CD8-positive, alpha-beta memory T cell (primary cell): ENCODE results near the gene LIG1. TPM values are rescaled to one million over a fixed set of nuclear protein-coding genes. Genes with fewer than 3 reads are reported as not detected.

Source experiments
- CTCF ChIA-PET: fragments of 350-600 bp; sonication (Branson Sonifier 250); formaldehyde crosslinking; loops from one replicate; lab custom pipeline; 2021; ENCODE audit warnings: antibody characterized with exemption; lab: Charles Lee
- POLR2A ChIA-PET: fragments of 350-600 bp; sonication (Branson Sonifier 250); formaldehyde crosslinking; loops from one replicate; lab custom pipeline; 2021; ENCODE audit warnings: antibody characterized with exemption; lab: Charles Lee
- DNase-seq, 5 donors: peaks; one replicate each; pipeline versions ENCODE4 v3.0.0 to v3.0.0-alpha.2; 2020 to 2022; ENCODE audit warnings: mixed read lengths in 1 of 5
- H3K27ac ChIP-seq: one replicate; pipeline ENCODE4 v1.7.0; 2013; ENCODE audit warnings: low read depth, mild to moderate bottlenecking, low read length, moderate library complexity
- H3K27me3 ChIP-seq: 2 replicates; pipeline ENCODE4 v1.7.0; 2013; ENCODE audit warnings: low read length, mild to moderate bottlenecking; ENCODE audit not compliant: insufficient read depth, poor library complexity, severe bottlenecking
- H3K36me3 ChIP-seq: 2 replicates; pipeline ENCODE4 v1.7.0; 2013; ENCODE audit warnings: mild to moderate bottlenecking, low read length, moderate library complexity; ENCODE audit not compliant: insufficient read depth
- H3K4me1 ChIP-seq: 2 replicates; pipeline ENCODE4 v1.7.0; 2013; ENCODE audit warnings: mild to moderate bottlenecking, low read length, moderate library complexity; ENCODE audit not compliant: insufficient read depth
- H3K4me3 ChIP-seq: 2 replicates; pipeline ENCODE4 v1.7.0; 2013; ENCODE audit warnings: mild to moderate bottlenecking, low read length
- H3K9me3 ChIP-seq: 2 replicates; pipeline ENCODE4 v1.7.0; 2013; ENCODE audit warnings: mild to moderate bottlenecking, low read length
- H3K27ac Mint-ChIP-seq, 8 donors: one replicate each; pipeline ENCODE4 v1.8.0; 2020 to 2021; ENCODE audit warnings: mixed read lengths in 8 of 8, mild to moderate bottlenecking in 6 of 8, inconsistent platforms in 3 of 8, moderate library complexity in 3 of 8
- H3K27me3 Mint-ChIP-seq, 2 donors: one replicate each; pipeline ENCODE4 v1.8.0; 2020 to 2021; ENCODE audit warnings: mixed read lengths in 2 of 2, mild to moderate bottlenecking in 1 of 2, moderate library complexity in 1 of 2
- H3K36me3 Mint-ChIP-seq, 3 donors: one replicate each; pipeline ENCODE4 v1.8.0; 2020 to 2021; ENCODE audit warnings: mixed read lengths in 3 of 3, inconsistent platforms in 1 of 3, mild to moderate bottlenecking in 1 of 3
- H3K4me1 Mint-ChIP-seq, 3 donors: one replicate each; pipeline ENCODE4 v1.8.0; 2020 to 2021; ENCODE audit warnings: mixed read lengths in 3 of 3, inconsistent platforms in 1 of 3, mild to moderate bottlenecking in 1 of 3
- H3K4me3 Mint-ChIP-seq, 7 donors: one replicate each; pipeline ENCODE4 v1.8.0; 2020 to 2021; ENCODE audit warnings: mixed read lengths in 7 of 7, mild to moderate bottlenecking in 6 of 7, moderate library complexity in 4 of 7, inconsistent platforms in 2 of 7
- H3K9me3 Mint-ChIP-seq, 5 donors: one replicate each; pipeline ENCODE4 v1.8.0; 2020 to 2022; ENCODE audit warnings: mixed read lengths in 5 of 5, mild to moderate bottlenecking in 3 of 5, moderate library complexity in 2 of 5, inconsistent platforms in 1 of 5
- polyA plus RNA-seq: library from polyadenylated mRNA; unstranded; fragments of 300-500 nt; fragmentation: Illumina TruSeq; gene quantifications from one replicate; pipeline ENCODE4 v1.2.3, GENCODE V29; 2021
- total RNA-seq, 2 experiments: library from RNA; stranded (reverse); gene quantifications; one replicate each; pipeline ENCODE4 v1.2.3, GENCODE V29; 2021

The LIG1 gene
- total and polyA plus RNA-seq, 3 experiments from 2014 or later = 24.1 to 135 (median 129) TPM

- H3K36me3 ChIP-seq = no peaks in the 10 kb centered on the region
- Mint-ChIP-seq H3K27ac (peak overlapping the region in 2 of 8 donors; percentile 33 to 89), H3K4me3 (no peak overlapping the region), H3K4me1 (no peaks in the 10 kb centered on the region), H3K27me3 (peaks cover 0 to 1% of the 10 kb centered on the region in 2 donors), H3K9me3 (no peaks in the 10 kb centered on the region), H3K36me3 (peaks cover 11 to 74% (median 15%) of the 10 kb centered on the region in 3 donors)
- no peaks in the 10 kb centered on the region for H3K27me3 ChIP-seq
- no peak overlapping the region for H3K27ac ChIP-seq
- no peaks in the 10 kb centered on the region for H3K9me3 ChIP-seq
- ChIA-PET CTCF (interaction anchor here (1.2 kb wide), 1 partner anchor 20 kb away, joined by 3 read pairs; no protein-coding TSS in a partner anchor), POLR2A (no interaction called here)
- H3K4me1 ChIP-seq = no peaks in the 10 kb centered on the region
- H3K4me3 ChIP-seq = no peak overlapping the region
- no peak for DNase-seq
Observed at GRCh38 chr19:48133094-48133493, 37.0 kb downstream of the LIG1 start.

GRCh38 chr19:48127561-48127960 lies 42.6 kb downstream of the LIG1 start:
- H3K36me3 ChIP-seq = peaks cover 18% of the 10 kb centered on the region
- ChIA-PET POLR2A (no interaction called here), CTCF (no interaction called here)
- no peaks in the 10 kb centered on the region for H3K27me3 ChIP-seq
- peaks cover 20 to 85% (median 34%) of the 10 kb centered on the region in 3 donors for H3K36me3 Mint-ChIP-seq
- no peak overlapping the region for H3K4me3 Mint-ChIP-seq
- H3K4me3 ChIP-seq = no peak overlapping the region
- no peak overlapping the region for H3K27ac Mint-ChIP-seq
- H3K9me3 ChIP-seq = no peaks in the 10 kb centered on the region
- H3K27me3 Mint-ChIP-seq = no peaks in the 10 kb centered on the region
- H3K27ac ChIP-seq = no peak overlapping the region
- no peaks in the 10 kb centered on the region for H3K4me1 ChIP-seq
- no peaks in the 10 kb centered on the region for H3K4me1 Mint-ChIP-seq
- no peaks in the 10 kb centered on the region for H3K9me3 Mint-ChIP-seq
- no peak for DNase-seq

GRCh38 chr19:48123907-48124651 lies 46.1 kb downstream of the LIG1 start:
- CTCF ChIA-PET = no interaction called here
- no peaks in the 10 kb centered on the region for H3K27me3 ChIP-seq
- H3K36me3 Mint-ChIP-seq = peaks cover 25 to 85% (median 36%) of the 10 kb centered on the region in 3 donors
- H3K36me3 ChIP-seq = peaks cover 18% of the 10 kb centered on the region
- POLR2A ChIA-PET = no interaction called here
- no peak overlapping the region for H3K4me3 ChIP-seq
- peaks cover 0 to 5% (median 2%) of the 10 kb centered on the region in 3 donors for H3K4me1 Mint-ChIP-seq
- no peak overlapping the region for H3K4me3 Mint-ChIP-seq
- no peaks in the 10 kb centered on the region for H3K9me3 ChIP-seq
- H3K4me1 ChIP-seq = no peaks in the 10 kb centered on the region
- H3K9me3 Mint-ChIP-seq = no peaks in the 10 kb centered on the region
- H3K27me3 Mint-ChIP-seq = no peaks in the 10 kb centered on the region
- no peak overlapping the region for H3K27ac ChIP-seq
- peak overlapping the region in 1 of 8 donors; percentile 22 for H3K27ac Mint-ChIP-seq
- DNase-seq = no peak

- H3K4me3 ChIP-seq = no peak overlapping the region
- no peaks in the 10 kb centered on the region for H3K9me3 ChIP-seq
- no peaks in the 10 kb centered on the region for H3K27me3 Mint-ChIP-seq
- peaks cover 12 to 83% (median 27%) of the 10 kb centered on the region in 3 donors for H3K36me3 Mint-ChIP-seq
- H3K36me3 ChIP-seq = peaks cover 12% of the 10 kb centered on the region
- no peak overlapping the region for H3K27ac ChIP-seq
- ChIA-PET CTCF (interaction anchor here (1.0 kb wide), 1 partner anchor 10 kb away, joined by 3 read pairs; no protein-coding TSS in a partner anchor), POLR2A (no interaction called here)
- peaks cover 6 to 14% (median 9%) of the 10 kb centered on the region in 3 donors for H3K4me1 Mint-ChIP-seq
- no peaks in the 10 kb centered on the region for H3K9me3 Mint-ChIP-seq
- H3K4me3 Mint-ChIP-seq = no peak overlapping the region
- H3K27ac Mint-ChIP-seq = peak overlapping the region in 4 of 8 donors; percentile 8 to 70 (median 50)
- no peaks in the 10 kb centered on the region for H3K4me1 ChIP-seq
- H3K27me3 ChIP-seq = no peaks in the 10 kb centered on the region
- DNase-seq = no peak
Observed at GRCh38 chr19:48122421-48122820, 47.7 kb downstream of the LIG1 start.

GRCh38 chr19:48121909-48122371 lies 48.2 kb downstream of the LIG1 start:
- H3K4me1 Mint-ChIP-seq = peaks cover 6 to 15% (median 9%) of the 10 kb centered on the region in 3 donors
- POLR2A ChIA-PET = no interaction called here

GRCh38 chr19:48121066-48121465 lies 49.1 kb downstream of the LIG1 start:
- H3K4me1 Mint-ChIP-seq = peaks cover 6 to 15% (median 9%) of the 10 kb centered on the region in 3 donors
- CTCF ChIA-PET = interaction anchor here (1.1 to 1.2 kb wide), 2 partner anchors 11 to 13 kb away, joined by 3 to 4 read pairs; partner anchors contain the start of gene PLA2G4C

More at GRCh38 chr19:48121909-48122371, 48.2 kb downstream of the LIG1 start:
- no peaks in the 10 kb centered on the region for H3K9me3 Mint-ChIP-seq
- Histone ChIP-seq H3K27ac (no peak overlapping the region), H3K36me3 (peaks cover 9% of the 10 kb centered on the region), H3K27me3 (no peaks in the 10 kb centered on the region), H3K4me3 (no peak overlapping the region), H3K9me3 (no peaks in the 10 kb centered on the region), H3K4me1 (no peaks in the 10 kb centered on the region)
- H3K4me3 Mint-ChIP-seq = no peak overlapping the region
- no peaks in the 10 kb centered on the region for H3K27me3 Mint-ChIP-seq
- H3K27ac Mint-ChIP-seq = peak overlapping the region in 3 of 8 donors; percentile 8 to 61 (median 38)
- peaks cover 10 to 80% (median 24%) of the 10 kb centered on the region in 3 donors for H3K36me3 Mint-ChIP-seq
- no peak for DNase-seq
- CTCF ChIA-PET = interaction anchor here (1.0 kb wide), 1 partner anchor 10 kb away, joined by 3 read pairs; no protein-coding TSS in a partner anchor

GRCh38 chr19:48120505-48120904 lies 49.6 kb downstream of the LIG1 start:
- H3K27me3 ChIP-seq = no peaks in the 10 kb centered on the region
- no peaks in the 10 kb centered on the region for H3K27me3 Mint-ChIP-seq
- CTCF ChIA-PET = interaction anchor here (1.1 to 1.2 kb wide), 2 partner anchors 10 to 12 kb away, joined by 3 to 4 read pairs; partner anchors contain the start of gene PLA2G4C
- H3K4me1 Mint-ChIP-seq = peaks cover 6 to 15% (median 9%) of the 10 kb centered on the region in 3 donors
- POLR2A ChIA-PET = no interaction called here
- H3K36me3 ChIP-seq = peaks cover 9% of the 10 kb centered on the region
- no peaks in the 10 kb centered on the region for H3K9me3 Mint-ChIP-seq
- H3K4me3 ChIP-seq = no peak overlapping the region
- no peak overlapping the region for H3K4me3 Mint-ChIP-seq
- no peak for DNase-seq
- no peaks in the 10 kb centered on the region for H3K4me1 ChIP-seq
- no peak overlapping the region for H3K27ac ChIP-seq
- peaks cover 10 to 79% (median 19%) of the 10 kb centered on the region in 3 donors for H3K36me3 Mint-ChIP-seq
- peak overlapping the region in 1 of 8 donors; percentile 33 for H3K27ac Mint-ChIP-seq
- no peaks in the 10 kb centered on the region for H3K9me3 ChIP-seq

More at GRCh38 chr19:48121066-48121465, 49.1 kb downstream of the LIG1 start:
- H3K9me3 Mint-ChIP-seq = no peaks in the 10 kb centered on the region
- no peaks in the 10 kb centered on the region for H3K4me1 ChIP-seq
- no peaks in the 10 kb centered on the region for H3K27me3 Mint-ChIP-seq
- no peak for DNase-seq
- H3K4me3 Mint-ChIP-seq = no peak overlapping the region
- POLR2A ChIA-PET = no interaction called here
- no peaks in the 10 kb centered on the region for H3K9me3 ChIP-seq
- H3K27ac Mint-ChIP-seq = peak overlapping the region in 1 of 8 donors; percentile 33
- H3K36me3 Mint-ChIP-seq = peaks cover 10 to 79% (median 21%) of the 10 kb centered on the region in 3 donors
- H3K27me3 ChIP-seq = no peaks in the 10 kb centered on the region
- H3K36me3 ChIP-seq = peaks cover 9% of the 10 kb centered on the region
- H3K4me3 ChIP-seq = no peak overlapping the region
- H3K27ac ChIP-seq = no peak overlapping the region

- CTCF ChIA-PET = interaction anchor here (1.3 to 1.7 kb wide), 2 partner anchors 8 to 11 kb away, joined by 4 read pairs; partner anchors contain the start of gene PLA2G4C
- POLR2A ChIA-PET = no interaction called here
- Mint-ChIP-seq H3K4me3 (no peak overlapping the region), H3K27ac (peak overlapping the region in 6 of 8 donors; percentile 26 to 94 (median 76)), H3K9me3 (no peaks in the 10 kb centered on the region), H3K36me3 (peaks cover 10 to 67% (median 14%) of the 10 kb centered on the region in 3 donors), H3K27me3 (no peaks in the 10 kb centered on the region), H3K4me1 (peaks cover 6 to 15% (median 9%) of the 10 kb centered on the region in 3 donors)
- Histone ChIP-seq H3K27ac (no peak overlapping the region), H3K9me3 (no peaks in the 10 kb centered on the region), H3K4me3 (no peak overlapping the region), H3K27me3 (no peaks in the 10 kb centered on the region), H3K4me1 (no peaks in the 10 kb centered on the region), H3K36me3 (peaks cover 2% of the 10 kb centered on the region)
- no peak for DNase-seq
Observed at GRCh38 chr19:48118131-48118517, 52.0 kb downstream of the LIG1 start.
